Activated naive CD4-positive, alpha-beta T cell treated with Interleukin-2 at 50 U/mL for 16 hours (primary cell): ENCODE results near the gene ALAS1.
"Not testable (repeated sequence)": the region's sequence is repeated elsewhere in the genome, so short reads cannot be mapped to it uniquely, and the experiment has no call there.

Experiments used
- DNase-seq: peaks from one replicate; pipeline ENCODE4 v3.0.0-alpha.2; 2020

ALAS1 gene

DNA sequence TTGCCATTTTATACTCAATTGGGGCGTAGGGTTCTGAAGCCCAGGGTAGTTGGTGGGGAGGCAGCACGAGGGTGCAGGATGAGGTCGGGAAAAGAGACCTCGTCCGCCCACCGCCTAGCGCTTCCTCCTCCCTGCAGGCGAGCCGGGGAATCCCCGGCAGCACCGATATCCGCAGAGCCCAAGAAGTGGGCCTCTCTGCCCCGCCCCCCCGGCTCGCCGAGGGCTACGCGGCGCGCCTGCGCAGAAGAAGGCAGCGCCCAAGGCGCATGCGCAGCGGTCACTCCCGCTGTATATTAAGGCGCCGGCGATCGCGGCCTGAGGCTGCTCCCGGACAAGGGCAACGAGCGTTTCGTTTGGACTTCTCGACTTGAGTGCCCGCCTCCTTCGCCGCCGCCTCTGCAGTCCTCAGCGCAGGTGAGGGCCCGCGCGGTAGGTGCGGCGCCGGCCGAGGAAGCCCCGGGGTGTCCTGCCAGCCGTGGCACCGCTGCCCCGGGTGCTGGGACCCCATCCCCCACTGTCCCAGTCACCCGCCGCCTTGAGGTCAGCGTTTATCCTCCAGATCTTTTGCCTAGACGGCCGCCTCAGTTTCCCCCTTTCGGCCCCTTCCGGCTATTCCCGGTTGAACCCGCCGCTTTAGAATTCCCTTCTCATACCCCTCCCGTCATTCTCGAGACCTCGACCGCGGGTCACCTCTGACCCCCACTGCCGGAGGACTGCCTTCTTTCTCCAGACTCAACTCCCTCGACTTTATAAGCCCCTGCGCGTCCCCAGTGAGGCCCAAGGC lies at the start of gene ALAS1:
ALAS1 (plus strand) TSS at position 319 of the 784 bp plus-strand sequence. CDS start 1,082 bp downstream, outside the sequence.
- peak; percentile 94 for DNase-seq

DNA sequence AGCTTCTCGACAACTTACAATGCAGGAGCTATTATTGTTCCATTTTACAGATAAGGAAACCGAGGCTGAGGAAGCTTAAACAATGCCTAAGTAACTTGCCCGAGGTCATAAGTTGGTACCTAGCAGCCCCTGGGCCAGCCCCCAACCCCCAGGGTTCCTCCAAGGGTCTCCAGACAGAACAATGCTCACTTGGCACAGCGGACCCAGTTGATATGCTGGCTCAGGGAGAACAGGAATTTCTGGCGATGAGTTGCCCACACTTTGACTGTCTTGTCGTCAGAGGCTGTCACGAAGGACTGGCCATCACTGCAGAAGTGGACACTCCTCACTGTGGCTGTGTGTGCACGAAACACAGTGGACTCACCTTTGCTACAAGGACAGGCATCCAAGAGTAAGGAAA lies 48.9 kb upstream of the ALAS1 start:
- no peak for DNase-seq

DNA sequence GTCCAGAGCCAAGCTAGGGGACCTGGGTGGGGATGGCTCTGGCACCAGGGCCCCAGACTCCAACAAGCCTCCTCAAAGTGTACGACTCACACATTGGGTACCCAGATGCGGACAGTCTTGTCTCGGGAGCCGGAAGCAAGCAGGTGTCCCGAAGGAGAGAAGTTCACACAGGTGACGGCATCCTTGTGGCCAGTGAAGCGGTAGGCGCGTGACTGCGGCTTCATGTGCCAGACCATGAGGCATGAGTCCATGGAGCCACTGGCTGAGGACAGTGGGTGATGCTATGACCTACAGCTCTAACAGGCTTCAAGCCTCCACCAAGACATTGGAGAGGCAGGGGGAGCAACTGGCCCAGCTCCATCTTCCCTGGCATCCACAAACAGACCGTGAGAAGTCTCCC lies 48.2 kb upstream of the ALAS1 start:
- no peak for DNase-seq

DNA sequence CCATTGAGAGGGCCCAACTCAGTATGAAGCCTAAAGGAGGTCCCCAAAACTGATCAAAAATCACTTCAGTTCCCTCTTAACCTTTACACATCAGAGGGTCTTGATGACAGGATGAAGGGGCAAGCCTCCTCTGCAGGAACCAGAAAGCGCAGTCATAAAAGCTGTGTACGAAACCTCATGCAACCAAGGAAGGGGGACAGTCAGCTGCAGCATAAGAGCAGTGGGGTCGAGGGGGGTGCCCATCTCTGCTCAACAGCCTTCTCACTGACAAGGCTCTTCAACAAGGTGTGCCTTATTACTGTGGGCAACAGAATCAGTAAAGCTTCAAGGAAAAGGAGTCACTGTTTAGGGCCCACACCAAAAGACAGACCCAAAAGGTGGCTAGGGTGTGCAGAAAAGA lies 47.6 kb upstream of the ALAS1 start:
- DNase-seq: no peak

DNA sequence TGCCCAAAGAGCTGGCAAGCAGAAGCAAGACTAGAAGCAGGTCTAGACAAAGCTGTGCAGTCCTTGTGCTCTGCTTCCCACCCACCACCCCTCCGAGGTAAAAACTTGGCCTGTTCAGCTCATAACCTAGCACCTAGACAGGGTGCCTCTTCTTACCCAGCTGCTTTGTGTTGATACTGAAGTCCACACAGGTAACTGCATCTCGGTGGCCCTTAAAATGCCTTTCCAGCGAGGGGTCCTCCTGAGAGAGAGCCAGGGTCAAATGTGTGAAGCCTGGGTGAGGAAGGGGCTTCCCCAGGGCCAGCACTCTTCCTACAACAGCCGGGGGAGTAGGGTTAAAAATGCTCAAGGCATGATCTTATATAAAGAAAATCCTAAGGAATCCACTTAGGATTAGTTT lies 47.1 kb upstream of the ALAS1 start:
- DNase-seq: no peak

DNA sequence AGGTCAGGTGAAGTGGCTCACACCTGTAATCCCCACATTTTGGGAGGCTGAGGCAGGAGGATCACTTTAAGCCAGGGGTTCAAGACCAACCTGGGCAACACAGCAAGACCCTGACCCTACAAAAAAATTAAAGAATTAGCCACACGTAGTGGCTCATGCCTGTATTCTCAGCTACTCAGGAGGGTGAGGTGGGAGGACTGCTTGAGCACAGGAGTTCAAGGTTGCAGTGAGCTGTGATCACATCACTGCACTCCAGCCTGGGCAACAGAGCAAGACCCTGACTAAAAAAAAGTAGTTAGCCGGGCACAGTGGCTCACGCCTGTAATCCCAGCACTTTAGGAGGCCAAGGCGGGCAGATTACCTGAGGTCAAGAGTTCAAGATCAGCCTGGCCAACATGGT lies 46.0 kb upstream of the ALAS1 start:
- not testable (repeated sequence) for DNase-seq

DNA sequence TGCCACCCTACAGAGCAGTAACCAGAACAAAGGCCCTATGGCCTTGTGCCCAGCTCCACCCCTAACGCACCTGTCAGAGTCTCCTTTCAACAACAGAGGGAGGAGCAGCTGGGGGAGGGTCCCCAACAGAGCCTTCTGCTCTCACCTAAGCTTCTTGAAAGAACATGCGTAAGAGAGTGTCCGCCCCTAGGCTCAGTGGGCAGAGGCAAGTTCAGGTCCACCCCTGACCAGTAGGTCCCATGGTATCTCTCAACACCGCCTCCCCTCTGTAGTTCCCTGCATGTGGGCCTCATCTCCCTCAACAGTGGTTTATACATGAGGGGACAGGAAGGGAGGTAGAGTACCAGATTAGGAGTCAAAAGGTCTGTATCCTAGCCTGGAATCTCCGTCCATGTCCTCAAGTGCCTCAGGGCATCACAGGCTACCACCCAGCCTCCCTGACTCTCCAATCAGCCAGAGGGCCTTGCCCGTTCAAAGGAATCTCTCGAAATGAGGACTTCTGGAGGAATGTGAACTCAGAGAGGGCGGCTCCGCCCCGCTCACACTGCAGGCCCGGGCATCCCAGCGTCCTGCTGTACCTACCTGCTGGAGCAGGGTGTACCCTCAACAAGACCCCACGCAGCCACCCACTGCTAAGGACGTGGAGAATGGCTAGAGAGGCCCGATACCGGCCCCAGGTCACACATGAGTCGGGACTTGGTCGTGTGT lies 44.4 kb upstream of the ALAS1 start:
- no peak for DNase-seq

DNA sequence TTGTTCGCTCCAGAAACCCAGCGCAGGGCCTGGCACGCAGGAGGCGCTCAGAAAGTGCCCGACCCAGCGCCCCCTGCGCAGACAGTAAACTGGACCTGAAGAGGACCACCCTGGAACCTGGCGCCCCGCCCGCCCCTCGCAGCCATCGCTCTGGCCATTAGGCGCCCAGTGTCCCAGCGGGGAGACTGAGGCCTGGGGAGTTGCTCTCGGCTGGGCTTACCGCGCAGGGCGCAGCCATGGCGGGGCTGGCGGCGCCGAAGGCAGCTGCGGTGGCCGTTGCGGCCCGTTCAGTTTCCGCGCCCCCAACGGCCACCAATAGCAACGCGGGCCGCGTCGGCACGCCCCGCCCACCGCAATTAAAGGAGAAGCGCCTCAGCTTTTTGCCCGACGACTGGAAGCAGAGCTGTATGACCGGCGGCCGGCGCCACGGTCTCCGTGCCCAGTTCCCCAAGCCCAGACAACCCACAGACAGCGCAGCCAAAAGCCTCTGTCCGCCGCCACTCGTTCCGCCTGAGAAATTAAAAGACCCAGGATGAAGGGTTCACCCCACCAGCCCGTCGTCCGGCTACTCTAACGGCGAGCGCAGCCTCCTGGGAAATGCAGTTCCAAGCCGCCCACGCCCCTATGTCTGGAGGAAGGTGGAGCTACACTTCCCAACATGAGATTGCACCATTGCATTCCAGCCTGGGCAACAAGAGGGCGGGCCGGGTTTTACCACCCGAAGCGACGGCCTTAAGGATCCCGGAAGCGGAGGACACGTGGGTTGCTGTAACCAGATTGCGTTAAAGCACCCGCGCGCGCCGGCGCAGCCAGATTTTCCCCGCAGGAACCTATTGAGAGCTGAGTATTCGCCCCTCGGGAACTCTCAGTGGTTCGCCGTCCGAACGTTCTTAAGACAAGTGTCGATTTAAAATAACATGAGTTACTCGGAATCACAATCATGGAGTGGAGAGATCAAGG lies 43.5 kb upstream of the ALAS1 start, which contains the start of gene POC1A:
POC1A (minus strand) TSS at position 289 of the 960 bp plus-strand sequence; CDS start at position 238, 51 bp downstream.
- peak; percentile 89 for DNase-seq

DNA sequence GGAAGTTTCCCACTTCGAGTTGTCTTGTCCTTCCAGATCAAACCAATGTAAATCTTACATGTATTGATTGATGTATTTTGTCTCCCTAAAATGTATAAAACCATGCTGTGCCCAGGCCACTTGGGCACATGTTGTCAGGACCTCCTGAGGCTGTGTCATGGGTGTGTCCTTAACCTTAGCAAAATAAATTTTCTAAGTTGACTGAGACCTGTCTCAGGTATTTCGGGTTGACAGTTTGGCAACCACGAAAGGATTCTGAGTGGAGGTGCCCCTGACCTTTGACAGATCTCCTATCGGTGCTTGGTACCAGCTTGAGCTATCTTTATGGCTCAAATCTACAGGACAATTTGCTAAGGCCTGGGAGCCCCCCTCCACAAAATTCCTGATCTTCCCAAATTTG lies 42.0 kb upstream of the ALAS1 start:
- DNase-seq: no peak

DNA sequence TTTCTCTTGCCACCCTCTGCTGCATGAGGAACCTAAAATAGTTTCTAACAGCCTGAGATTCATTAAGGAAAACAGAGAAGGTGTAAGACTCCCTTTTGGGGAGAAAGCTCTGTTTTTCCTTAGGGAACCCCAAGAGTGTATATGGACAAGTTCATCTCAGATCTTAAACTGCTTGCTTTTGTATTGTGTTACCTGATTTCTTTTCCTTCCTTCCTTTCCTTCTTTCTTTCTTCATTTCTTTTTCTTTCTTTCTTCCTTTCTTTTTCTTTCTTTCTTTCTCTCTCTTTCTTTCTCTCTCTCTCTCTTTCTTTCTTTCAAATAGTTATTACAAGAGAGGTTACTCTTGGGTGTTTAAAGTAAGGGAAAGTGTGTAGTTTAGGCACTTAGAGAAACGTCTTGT lies 38.5 kb upstream of the ALAS1 start:
- DNase-seq: no peak

DNA sequence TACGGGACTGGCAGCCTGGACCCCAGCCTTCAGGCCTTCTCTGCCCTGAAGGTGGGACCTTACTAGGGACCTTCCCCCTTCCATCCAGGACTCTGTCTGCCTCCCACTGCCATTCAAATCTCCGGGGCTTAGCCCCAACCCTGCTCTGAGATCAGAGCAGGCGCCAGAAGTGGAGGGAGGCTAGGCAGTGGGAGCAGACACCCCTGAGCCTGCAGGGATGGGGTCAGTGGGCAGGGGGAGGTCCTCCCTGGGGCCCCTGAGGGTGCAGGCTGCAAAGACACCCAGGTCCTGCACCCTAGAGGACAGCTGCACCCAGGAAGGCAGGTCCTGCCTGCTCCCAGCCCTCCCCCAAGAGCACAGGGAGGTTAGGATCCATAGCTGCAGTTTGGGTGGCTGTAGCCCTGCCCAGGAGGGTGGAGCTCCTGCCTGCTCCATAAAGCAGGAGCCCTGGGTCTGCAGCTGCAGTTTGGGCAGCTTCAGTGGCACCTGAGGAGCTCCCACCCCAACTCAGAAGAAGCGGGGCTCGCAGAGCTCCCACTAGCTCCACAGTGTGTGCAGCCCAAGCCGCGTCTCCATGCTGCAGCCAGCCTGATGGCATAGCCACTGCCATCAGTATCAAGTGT lies 35.6 kb upstream of the ALAS1 start:
- no peak for DNase-seq

DNA sequence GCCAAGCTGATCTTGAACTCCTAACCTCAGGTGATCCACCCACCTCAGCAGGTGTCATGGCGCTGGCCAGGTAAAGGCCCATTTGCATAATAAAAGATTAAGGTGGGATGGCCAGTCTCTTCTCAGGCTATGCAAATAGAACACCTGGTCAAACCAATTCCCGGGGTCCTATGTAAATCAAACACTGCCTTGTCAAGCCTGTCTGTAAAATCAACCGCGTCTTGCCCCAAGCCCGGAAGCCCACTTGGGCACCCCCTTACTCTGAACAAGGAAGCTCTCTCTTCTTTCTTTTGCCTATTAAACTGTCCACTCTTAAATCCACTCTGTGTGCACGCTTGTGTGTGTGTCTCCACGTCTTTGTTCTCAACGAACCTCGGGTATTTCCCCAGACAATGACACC lies 30.7 kb upstream of the ALAS1 start:
- DNase-seq: no peak

DNA sequence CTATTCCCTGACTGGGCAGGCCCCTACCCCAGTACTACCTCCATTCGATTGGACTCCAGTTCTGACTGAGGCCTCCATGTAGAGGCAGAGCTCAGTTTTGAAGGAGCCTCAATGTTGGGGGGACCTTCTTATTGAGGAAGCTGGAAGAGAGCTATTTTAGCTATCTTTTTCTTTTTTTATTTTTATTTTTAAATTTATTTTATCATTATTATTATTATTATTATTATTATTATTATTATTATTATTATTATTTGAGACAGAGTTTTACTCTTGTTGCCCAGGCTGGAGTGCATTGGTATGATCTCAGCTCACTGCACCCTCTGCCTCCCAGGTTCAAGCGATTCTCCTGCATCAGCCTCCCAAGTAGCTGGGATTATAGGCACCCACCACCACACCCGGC lies 27.7 kb upstream of the ALAS1 start:
- not testable (repeated sequence) for DNase-seq

DNA sequence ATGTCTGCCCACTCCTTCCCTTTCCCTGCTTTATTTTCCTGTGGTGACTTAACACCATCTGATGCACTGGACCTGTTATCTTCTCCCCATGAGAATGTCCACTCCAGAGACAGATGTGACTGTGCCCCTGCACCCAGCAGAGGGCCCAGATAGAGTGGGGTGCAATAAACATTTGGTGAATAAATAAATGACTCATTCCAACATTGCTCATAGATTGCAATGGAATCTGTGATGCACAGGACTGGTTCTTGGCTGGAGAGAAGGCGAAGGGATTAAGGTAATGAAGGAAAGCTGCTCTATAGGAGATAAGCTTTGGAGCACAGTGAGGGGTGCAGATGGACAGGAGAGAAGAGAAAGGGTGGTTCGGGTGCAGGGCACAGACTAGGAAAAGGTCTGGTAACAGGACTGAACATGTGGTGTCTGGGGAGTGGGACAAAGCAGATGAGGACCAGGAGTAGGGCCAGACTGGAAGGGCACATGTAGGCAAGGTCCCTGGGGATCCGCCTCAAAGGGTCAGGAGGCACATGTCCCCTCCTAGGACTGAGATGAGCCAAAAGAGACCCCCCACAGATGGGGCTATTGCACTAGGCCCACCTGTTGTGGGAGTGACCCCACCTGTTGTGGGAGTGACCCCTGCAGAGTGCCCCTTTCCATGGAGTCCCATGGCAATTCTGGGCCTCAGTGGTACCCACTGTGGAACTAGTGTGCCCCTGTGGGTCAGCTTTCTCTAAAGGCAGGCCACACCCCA lies 26.3 kb upstream of the ALAS1 start:
- DNase-seq: no peak

DNA sequence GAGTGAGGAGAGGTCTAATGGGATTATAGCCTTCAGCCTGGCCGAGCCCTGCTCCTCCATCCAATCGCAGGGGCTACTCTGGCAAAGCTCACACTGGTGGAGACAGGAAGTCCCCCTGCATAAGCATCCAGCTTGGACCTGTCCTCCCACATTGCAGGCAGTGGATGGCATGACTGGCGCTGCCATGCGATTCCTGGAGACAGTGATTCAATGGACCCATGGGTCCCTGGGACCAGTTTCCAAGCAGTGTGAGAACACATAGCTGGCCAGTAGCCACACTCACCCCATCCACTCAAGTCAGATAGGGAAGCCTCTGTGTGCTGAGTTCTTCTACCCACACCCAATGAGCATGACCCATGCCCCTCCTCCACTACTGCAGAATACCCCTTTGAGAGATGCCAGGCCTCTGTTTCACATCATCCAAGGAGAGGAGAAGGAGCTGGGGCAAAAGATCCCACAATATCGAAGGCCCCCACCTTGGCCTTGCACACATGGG lies 25.6 kb upstream of the ALAS1 start:
- no peak for DNase-seq

DNA sequence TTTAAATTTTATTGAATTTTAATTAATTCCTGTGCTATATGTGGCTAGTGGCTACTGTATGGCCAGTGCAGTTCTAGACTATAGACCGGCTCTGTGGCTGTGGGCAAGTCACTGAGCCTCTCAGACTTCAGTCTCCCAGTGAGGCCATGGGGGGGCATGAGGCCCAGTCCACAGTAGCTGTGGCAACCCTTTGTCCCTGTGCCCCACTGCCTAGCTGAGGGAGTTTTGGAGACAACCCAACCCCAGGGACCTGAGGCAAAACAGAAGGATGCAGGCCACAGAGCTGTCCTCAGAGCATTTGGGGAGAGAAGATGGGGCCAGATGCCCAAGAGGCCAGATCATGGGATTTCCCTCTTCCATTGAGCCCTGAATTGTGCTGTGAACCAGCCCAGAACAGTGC lies 24.9 kb upstream of the ALAS1 start:
- no peak for DNase-seq

DNA sequence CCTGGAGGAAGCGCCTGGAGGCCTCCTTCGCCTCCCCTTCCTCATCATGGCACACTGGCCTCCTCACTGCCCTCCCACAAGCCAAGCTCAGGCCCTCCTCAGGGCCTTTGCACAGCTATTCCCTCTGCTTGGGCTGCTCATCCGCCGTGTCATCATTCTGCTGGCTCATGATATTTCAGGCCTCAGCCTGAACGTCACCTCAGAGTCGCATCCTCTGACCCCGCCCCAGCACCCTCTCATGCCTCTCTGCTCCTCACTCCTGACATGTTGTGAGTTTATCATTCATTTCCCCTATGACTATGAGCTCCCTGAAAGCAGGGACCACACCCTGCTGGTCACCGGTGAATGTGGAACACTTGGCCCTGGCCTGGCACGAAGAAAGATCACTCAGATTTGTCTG lies 23.1 kb upstream of the ALAS1 start:
- no peak for DNase-seq

DNA sequence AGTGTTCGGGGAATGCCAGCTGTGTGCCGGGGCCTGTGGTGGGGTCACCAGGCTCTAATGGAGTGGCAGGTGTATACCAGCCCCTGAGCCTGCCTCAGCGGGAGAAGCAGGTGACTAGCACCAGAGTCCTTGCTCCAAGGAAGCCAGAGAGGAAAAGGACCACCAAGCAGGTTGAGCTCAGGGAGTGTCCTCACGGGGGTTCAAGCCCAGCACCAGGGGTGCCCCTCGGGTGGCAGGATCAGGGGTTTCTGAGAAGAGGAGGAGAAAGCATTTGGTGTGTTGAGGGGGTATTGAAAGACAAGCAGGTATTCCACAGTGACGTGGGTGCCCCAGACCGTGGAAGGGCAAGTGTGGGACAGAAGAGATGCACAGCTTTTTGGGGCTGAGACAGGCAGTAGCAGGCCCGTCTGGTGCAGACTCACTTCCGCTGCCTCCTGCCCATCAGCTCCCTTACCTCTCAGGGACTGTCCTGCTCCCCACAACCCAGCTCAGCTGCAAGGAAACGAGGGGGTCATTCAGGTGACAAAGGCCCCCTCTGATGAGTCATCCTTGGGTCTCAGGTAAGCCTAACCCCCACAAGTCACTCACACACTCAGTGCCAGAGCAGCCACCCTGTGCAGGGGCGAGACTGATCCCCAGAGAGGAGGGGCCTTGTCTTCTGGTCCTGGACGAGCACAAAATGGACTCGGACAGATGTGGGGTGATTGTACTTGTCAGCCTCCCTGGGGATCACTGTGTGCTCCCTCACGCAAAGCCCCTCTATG lies 22.4 kb upstream of the ALAS1 start:
- DNase-seq: no peak

DNA sequence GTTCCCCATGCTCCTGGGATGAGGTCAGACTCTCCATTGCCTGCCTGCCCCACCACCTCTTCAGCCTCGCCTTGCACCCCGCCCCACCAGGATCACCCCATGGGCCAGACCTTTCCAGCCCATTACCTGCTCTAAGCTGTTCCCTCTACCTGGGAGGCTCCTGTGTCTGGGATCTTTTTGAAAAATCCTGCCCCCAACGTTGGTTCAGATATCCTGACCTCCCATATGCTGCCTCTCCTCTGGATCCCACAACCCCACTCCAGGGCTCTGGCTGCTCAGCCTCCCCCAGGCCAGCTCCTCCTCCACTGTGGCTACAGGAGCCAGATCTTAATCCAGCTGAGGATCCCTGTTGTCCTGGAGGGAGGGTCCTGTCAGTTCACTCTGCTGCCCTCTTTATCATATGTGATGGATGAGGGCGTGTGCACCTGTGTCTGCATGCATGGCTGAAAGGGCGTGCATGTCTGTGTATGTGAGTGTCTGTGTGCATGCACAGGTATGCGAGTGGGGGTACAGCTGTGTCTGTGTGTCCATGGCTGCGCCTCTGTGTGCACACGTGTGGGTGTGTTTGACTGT lies 21.7 kb upstream of the ALAS1 start:
- no peak for DNase-seq

DNA sequence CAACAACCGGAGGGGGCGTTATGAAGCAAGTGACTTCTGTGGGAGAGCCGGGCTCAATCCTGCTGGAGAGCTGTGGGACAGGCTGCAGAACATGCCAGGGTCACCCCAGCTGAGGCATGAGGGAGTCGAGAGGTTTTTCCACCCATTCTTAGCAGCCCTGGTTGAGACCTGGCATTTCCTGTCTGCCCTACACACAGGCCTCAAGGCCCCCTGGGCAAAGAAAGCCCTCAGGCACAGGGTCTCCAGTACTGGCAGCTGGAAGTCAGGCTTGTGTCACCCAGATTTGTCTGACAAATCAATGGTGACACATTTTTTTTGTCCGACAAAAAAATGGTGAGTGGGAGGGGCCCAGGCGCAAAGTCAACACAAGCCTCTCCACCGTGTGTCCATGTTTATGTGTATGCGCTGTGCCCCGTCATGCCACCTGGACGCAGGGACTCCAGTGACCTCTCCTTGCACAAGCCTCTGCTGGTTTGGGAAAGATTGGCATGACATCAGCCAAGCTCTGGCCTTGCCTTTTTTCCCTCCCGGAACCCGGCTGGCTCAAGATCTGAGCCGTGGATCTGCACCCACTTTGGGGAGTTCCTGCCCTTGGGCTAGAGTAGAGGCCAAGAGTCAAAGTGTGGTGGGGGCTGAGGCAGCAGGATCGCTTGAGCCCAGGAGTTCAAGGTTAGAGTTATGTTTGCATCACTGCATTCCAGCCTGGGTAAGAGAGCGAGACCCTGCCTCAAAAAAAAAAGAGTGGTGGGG lies 20.8 kb upstream of the ALAS1 start:
- DNase-seq: no peak
